Measurements from ENCODE around the gene GTF2A1L.

Gene GTF2A1L

GRCh38 chr2:48707466-48707865 lies 89.8 kb downstream of the GTF2A1L start:
- DNase-seq: no peak

GRCh38 chr2:48709096-48710034 lies 91.7 kb downstream of the GTF2A1L start:
- DNase-seq: no peak

GRCh38 chr2:48711343-48711742 lies 93.7 kb downstream of the GTF2A1L start:
- no peak for DNase-seq

DNA sequence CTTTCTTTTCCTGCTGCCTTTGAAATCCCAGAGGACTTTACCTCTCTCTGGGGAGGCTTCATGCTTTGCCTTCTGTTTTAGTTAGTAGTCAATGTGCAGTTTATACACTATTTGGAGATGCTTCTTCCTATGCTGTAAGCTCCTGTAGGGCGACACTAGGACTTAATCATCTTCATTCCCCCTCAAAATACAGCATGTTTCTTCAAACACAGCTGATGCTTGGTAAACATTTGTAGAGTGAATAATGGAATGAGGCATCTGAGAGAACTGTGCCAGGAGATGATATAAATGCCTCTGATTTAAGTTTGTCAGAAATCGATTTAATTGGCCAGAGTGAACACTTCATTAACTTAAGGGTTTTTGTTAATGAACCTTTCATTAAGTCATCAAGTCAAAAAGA lies 94.5 kb downstream of the GTF2A1L start:
- no peak for DNase-seq

DNA sequence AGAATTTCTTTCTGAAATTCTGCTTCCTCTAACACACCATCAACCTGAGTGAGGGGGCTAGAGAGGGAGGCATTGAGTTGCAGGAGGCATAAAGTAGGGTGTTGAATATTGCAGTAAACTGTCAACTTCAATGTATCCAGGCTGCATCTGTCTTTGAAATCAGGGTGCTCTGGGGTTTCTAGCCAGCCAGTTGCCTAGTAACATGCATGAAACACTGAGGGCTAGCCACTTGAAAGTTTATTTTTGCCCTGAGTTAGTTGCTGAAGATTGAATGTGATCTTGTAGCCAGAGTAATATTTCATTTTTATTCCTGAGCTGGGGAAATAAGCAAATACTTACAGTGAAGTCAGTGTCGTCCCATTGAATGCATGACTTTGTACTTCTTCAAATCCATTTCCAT lies 96.0 kb downstream of the GTF2A1L start:
- DNase-seq: no peak

DNA sequence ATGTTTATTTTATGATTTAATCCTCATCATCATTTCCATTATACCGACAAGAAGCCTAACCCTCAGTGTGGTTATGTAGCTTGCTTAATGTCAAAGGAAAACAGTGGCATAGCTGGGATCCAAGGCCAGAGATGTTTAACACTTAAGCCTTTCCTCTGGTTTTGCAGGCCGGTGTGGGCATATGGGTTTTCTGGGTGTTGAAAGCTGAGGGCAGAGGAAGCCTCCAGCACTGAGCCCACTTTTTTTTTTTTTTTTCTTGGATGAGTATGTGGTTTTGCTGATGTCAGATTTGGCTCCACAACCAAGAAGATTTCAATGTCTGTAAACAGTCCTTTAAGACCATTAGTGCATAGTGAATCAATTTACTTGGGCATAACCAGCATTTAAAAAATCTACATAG lies 96.6 kb downstream of the GTF2A1L start:
- no peak for DNase-seq

- DNase-seq: no peak
These were observed 97.6 kb downstream of the GTF2A1L start for GRCh38 chr2:48715042-48715899.

- no peak for DNase-seq
These were observed 98.3 kb downstream of the GTF2A1L start for GRCh38 chr2:48715956-48716355.

GRCh38 chr2:48717846-48718245 lies 100.2 kb downstream of the GTF2A1L start:
- no peak for DNase-seq

- DNase-seq: no peak
These were observed 102.0 kb downstream of the GTF2A1L start for GRCh38 chr2:48719480-48720177.

- no peak for DNase-seq
These were observed 103.5 kb downstream of the GTF2A1L start for GRCh38 chr2:48721158-48721557.

DNA sequence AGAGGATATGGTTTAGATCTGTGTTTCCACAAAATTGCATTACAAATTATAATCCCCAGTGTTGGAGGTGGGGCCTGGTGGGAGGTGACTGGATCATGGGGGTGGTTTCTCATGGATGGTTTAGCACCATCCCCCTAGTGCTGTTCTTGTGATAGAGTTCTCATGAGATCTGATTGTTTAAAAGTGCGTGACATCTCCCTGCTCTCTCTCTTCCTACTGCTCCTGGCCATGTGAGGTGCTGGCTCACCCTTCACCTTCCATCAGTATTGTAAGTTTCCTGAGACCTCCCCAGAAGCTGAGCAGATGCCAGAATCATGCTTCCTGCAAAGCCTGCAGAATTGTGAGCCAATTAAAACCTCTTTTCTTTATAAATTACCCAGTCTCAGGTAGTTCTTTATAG lies 104.7 kb downstream of the GTF2A1L start:
- DNase-seq: no peak

DNA sequence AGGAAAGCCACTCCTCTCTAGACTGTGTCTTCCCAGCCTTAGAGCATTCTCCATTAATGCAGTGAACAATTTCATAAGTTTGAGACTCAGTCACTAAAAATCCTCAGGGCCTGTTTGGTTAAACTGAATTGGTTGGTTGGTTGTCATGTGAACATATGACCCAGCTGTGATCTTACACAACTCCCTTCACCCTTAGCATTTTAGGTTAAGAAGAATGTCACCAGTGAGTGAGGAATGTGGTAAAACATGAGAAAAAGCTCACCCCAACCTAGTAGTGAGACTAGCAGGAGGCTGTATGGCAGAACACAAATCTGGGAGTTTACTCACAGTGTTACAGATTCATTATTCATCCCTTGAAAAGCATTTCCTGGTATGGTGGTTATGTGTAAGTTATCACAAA lies 105.5 kb downstream of the GTF2A1L start:
- DNase-seq: no peak

GRCh38 chr2:48724278-48724677 lies 106.6 kb downstream of the GTF2A1L start:
- no peak for DNase-seq

GRCh38 chr2:48725696-48726494 lies 108.2 kb downstream of the GTF2A1L start:
- DNase-seq: no peak

- no peak for DNase-seq
These were observed 109.9 kb downstream of the GTF2A1L start for GRCh38 chr2:48727560-48727959.

- no peak for DNase-seq
These were observed 110.6 kb downstream of the GTF2A1L start for GRCh38 chr2:48728295-48728694.

GRCh38 chr2:48728840-48729239 lies 111.2 kb downstream of the GTF2A1L start:
- DNase-seq: no peak
